H9 (cell line): ENCODE measurements around the gene SERPINA3. TPM values are rescaled to one million over a fixed set of nuclear protein-coding genes. Genes with fewer than 3 reads are reported as not detected.

Experiments
- DNase-seq: peaks from one replicate; pipeline ENCODE4 v3.0.0-alpha.2; 2017
- H2AFZ ChIP-seq: one replicate; pipeline ENCODE4 v1.6.1; 2013; ENCODE audit warnings: mild to moderate bottlenecking, low read length, control low read depth, moderate library complexity
- H2AK5ac ChIP-seq: 2 replicates; pipeline ENCODE4 v1.6.1; 2013; ENCODE audit warnings: low read length, control low read depth, mixed read lengths; ENCODE audit not compliant: insufficient read length
- H2BK120ac ChIP-seq: one replicate; pipeline ENCODE4 v1.6.1; 2013; ENCODE audit warnings: low read depth, mild to moderate bottlenecking, low read length, control low read depth, inconsistent platforms; ENCODE audit not compliant: poor library complexity, severe bottlenecking
- H2BK12ac ChIP-seq: 2 replicates; pipeline ENCODE4 v1.6.1; 2013; ENCODE audit warnings: low read length, control low read depth, mixed read lengths, low read depth; ENCODE audit not compliant: insufficient read length
- H2BK15ac ChIP-seq: 2 replicates; pipeline ENCODE4 v1.6.1; 2013; ENCODE audit warnings: low read depth, low read length, control low read depth
- H2BK20ac ChIP-seq: one replicate; pipeline ENCODE4 v1.6.1; 2013; ENCODE audit warnings: low read depth, mild to moderate bottlenecking, low read length, control low read depth, inconsistent platforms; ENCODE audit not compliant: poor library complexity, severe bottlenecking
- H2BK5ac ChIP-seq: 2 replicates; pipeline ENCODE4 v1.6.1; 2013; ENCODE audit warnings: low read length, control low read depth, mixed read lengths; ENCODE audit not compliant: insufficient read length
- H3K14ac ChIP-seq: 2 replicates; pipeline ENCODE4 v1.6.1; 2013; ENCODE audit warnings: low read length, control low read depth; ENCODE audit not compliant: insufficient read depth
- H3K18ac ChIP-seq: 2 replicates; pipeline ENCODE4 v1.6.1; 2013; ENCODE audit warnings: low read depth, mild to moderate bottlenecking, mixed read lengths, low read length, control low read depth; ENCODE audit not compliant: insufficient read length
- H3K23ac ChIP-seq: 2 replicates; pipeline ENCODE4 v1.6.1; 2013; ENCODE audit warnings: low read length, control low read depth, mixed read lengths, low read depth; ENCODE audit not compliant: insufficient read length
- H3K23me2 ChIP-seq: 2 replicates; pipeline ENCODE4 v1.6.1; 2013; ENCODE audit warnings: low read depth, mild to moderate bottlenecking, mixed read lengths, low read length, control low read depth; ENCODE audit not compliant: insufficient read length, poor library complexity, severe bottlenecking
- H3K27ac ChIP-seq: 2 replicates; pipeline ENCODE4 v1.5.1; 2013; ENCODE audit warnings: low read length, control low read depth, mixed read lengths, low read depth; ENCODE audit not compliant: insufficient read length
- H3K27me3 ChIP-seq: 2 replicates; pipeline ENCODE4 v1.6.1; 2013; ENCODE audit warnings: low read length, control low read depth, inconsistent platforms; ENCODE audit not compliant: insufficient read depth
- H3K4ac ChIP-seq: 2 replicates; pipeline ENCODE4 v1.6.1; 2013; ENCODE audit warnings: low read depth, mild to moderate bottlenecking, control low read depth, inconsistent platforms, low read length, moderate library complexity
- H3K4me1 ChIP-seq: 2 replicates; pipeline ENCODE4 v1.6.1; 2013; ENCODE audit warnings: low read length, control low read depth, inconsistent platforms; ENCODE audit not compliant: insufficient read depth
- H3K4me2 ChIP-seq: 2 replicates; pipeline ENCODE4 v1.6.1; 2013; ENCODE audit warnings: low read length, control low read depth, mixed read lengths; ENCODE audit not compliant: insufficient read length, insufficient read depth
- H3K56ac ChIP-seq: 2 replicates; pipeline ENCODE4 v1.6.1; 2013; ENCODE audit warnings: low read depth, mild to moderate bottlenecking, mixed read lengths, low read length, control low read depth; ENCODE audit not compliant: insufficient read length
- H3K79me1 ChIP-seq: 2 replicates; pipeline ENCODE4 v1.6.1; 2013; ENCODE audit warnings: low read depth, mild to moderate bottlenecking, moderate library complexity, low read length, control low read depth, inconsistent platforms; ENCODE audit not compliant: insufficient read depth, poor library complexity, severe bottlenecking
- H3K79me2 ChIP-seq: 2 replicates; pipeline ENCODE4 v1.6.1; 2013; ENCODE audit warnings: low read length, control low read depth, inconsistent platforms; ENCODE audit not compliant: insufficient read depth
- H3K9ac ChIP-seq: 2 replicates; pipeline ENCODE4 v1.6.1; 2013; ENCODE audit warnings: low read length, control low read depth, mixed read lengths; ENCODE audit not compliant: insufficient read length; ENCODE audit errors: extremely low read depth
- H3K9me3 ChIP-seq: one replicate; pipeline ENCODE4 v1.6.1; 2013; ENCODE audit warnings: low read depth, low read length, inconsistent platforms; ENCODE audit not compliant: control insufficient read depth
- H3T11ph ChIP-seq: one replicate; pipeline ENCODE4 v1.6.1; 2013; ENCODE audit warnings: mild to moderate bottlenecking, low read length, control low read depth, inconsistent platforms
- H4K20me1 ChIP-seq: one replicate; pipeline ENCODE4 v1.6.1; 2013; ENCODE audit not compliant: control insufficient read depth, insufficient read length, insufficient read depth
- H4K5ac ChIP-seq: 2 replicates; pipeline ENCODE4 v1.6.1; 2013; ENCODE audit warnings: low read depth, mild to moderate bottlenecking, mixed read lengths, low read length, control low read depth; ENCODE audit not compliant: insufficient read length
- H4K8ac ChIP-seq: replicated peaks from 2 replicates; pipeline ENCODE4 v1.6.1; 2013; ENCODE audit warnings: low read length, control low read depth, mixed read lengths, low read depth; ENCODE audit not compliant: insufficient read length
- H4K91ac ChIP-seq: 2 replicates; pipeline ENCODE4 v1.6.1; 2013; ENCODE audit warnings: low read depth, mild to moderate bottlenecking, moderate library complexity, mixed read lengths, low read length, control low read depth; ENCODE audit not compliant: insufficient read length
- H3K27ac Mint-ChIP-seq, 3 experiments: 2 replicates in 2 of 3; 3 replicates in 1 of 3; pipeline ENCODE4 v1.8.0; 2020 to 2021; ENCODE audit warnings: mixed read lengths in 3 of 3, mild to moderate bottlenecking in 1 of 3, moderate library complexity in 1 of 3
- H3K27me3 Mint-ChIP-seq: 2 replicates; pipeline ENCODE4 v1.8.0; 2021; ENCODE audit warnings: low read depth, mild to moderate bottlenecking, moderate library complexity, mixed read lengths
- H3K36me3 Mint-ChIP-seq, 3 experiments: 2 replicates in 2 of 3; 3 replicates in 1 of 3; pipeline ENCODE4 v1.8.0; 2020 to 2021; ENCODE audit warnings: low read depth in 3 of 3, mixed read lengths in 3 of 3; ENCODE audit not compliant: insufficient read depth in 1 of 3
- H3K4me1 Mint-ChIP-seq, 2 experiments: 2 replicates each; pipeline ENCODE4 v1.8.0; 2020; ENCODE audit warnings: mixed read lengths in 2 of 2
- H3K4me3 Mint-ChIP-seq, 2 experiments: 2 replicates in 1 of 2; 3 replicates in 1 of 2; pipeline ENCODE4 v1.8.0; 2020 to 2021; ENCODE audit warnings: mild to moderate bottlenecking in 2 of 2, mixed read lengths in 2 of 2, moderate library complexity in 1 of 2
- H3K9me3 Mint-ChIP-seq, 2 experiments: 2 replicates in 1 of 2; 3 replicates in 1 of 2; pipeline ENCODE4 v1.8.0; 2020; ENCODE audit warnings: mild to moderate bottlenecking in 2 of 2, mixed read lengths in 2 of 2, moderate library complexity in 1 of 2
- WGBS: extraction: QIAGEN DNeasy Blood & Tissue Kit; methylation state at CpG from one replicate; pipeline ENCODE4 v1.1.7; 2013; ENCODE audit warnings: missing lambda C conversion rate, low lambda C conversion rate, mixed read lengths; ENCODE audit not compliant: insufficient read length; ENCODE audit errors: extremely low coverage; 5-methylcytosine and 5-hydroxymethylcytosine counted together
- total RNA-seq: library from RNA; stranded (reverse); gene quantifications from 2 replicates; pipeline ENCODE4 v1.2.1, GENCODE V29; 2021
- TF ChIP-seq, protein P1 (sequence below): fragments of 200-600 bp; sonication (generic); conservative IDR thresholded peaks from 3 replicates; pipeline ENCODE4 v1.8.0; 2021; ENCODE audit warnings: antibody characterized with exemption, mild to moderate bottlenecking

The SERPINA3 gene
- total RNA-seq, 1 experiment from 2014 or later, result not detected

DNA sequence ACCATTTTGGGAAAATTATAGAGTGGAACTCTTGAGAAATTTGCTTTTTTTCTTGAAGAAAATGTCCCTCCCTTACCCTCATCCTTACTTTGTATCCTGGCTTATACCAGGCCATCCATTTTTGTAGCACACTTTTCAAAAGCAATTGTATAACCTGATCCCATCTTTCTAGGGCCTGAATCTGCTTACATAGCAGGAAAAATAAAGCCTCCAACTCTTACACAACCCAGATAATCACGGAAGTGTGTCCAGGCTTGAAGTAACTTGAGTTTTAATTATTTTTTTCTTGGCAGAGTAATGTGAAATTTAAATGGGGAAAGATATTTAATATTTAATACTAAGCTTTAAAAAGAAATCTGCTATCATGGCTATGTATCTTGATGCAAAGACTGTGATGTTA lies 23.0 kb downstream of the SERPINA3 start:
- H4K91ac ChIP-seq, result no peak overlapping the region
- Mint-ChIP-seq H3K9me3 (no peaks in the 10 kb centered on the region; a peak in 1 of 5 replicates), H3K27ac (no peak overlapping the region), H3K4me1 (peaks cover 3% of the 10 kb centered on the region in 2 experiments; a peak in 1 of 4 replicates), H3K4me3 (no peak overlapping the region), H3K36me3 (no peaks in the 10 kb centered on the region), H3K27me3 (peaks cover 18% of the 10 kb centered on the region)
- H4K20me1 ChIP-seq, result no peaks in the 10 kb centered on the region
- TF ChIP-seq, protein P1, sequence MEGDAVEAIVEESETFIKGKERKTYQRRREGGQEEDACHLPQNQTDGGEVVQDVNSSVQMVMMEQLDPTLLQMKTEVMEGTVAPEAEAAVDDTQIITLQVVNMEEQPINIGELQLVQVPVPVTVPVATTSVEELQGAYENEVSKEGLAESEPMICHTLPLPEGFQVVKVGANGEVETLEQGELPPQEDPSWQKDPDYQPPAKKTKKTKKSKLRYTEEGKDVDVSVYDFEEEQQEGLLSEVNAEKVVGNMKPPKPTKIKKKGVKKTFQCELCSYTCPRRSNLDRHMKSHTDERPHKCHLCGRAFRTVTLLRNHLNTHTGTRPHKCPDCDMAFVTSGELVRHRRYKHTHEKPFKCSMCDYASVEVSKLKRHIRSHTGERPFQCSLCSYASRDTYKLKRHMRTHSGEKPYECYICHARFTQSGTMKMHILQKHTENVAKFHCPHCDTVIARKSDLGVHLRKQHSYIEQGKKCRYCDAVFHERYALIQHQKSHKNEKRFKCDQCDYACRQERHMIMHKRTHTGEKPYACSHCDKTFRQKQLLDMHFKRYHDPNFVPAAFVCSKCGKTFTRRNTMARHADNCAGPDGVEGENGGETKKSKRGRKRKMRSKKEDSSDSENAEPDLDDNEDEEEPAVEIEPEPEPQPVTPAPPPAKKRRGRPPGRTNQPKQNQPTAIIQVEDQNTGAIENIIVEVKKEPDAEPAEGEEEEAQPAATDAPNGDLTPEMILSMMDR, result no peak
- H2BK120ac ChIP-seq, result no peak overlapping the region
- H2AFZ ChIP-seq, result no peak overlapping the region
- no peaks in the 10 kb centered on the region for H3K27me3 ChIP-seq
- no peaks in the 10 kb centered on the region for H3K9me3 ChIP-seq
- no peak overlapping the region for H4K5ac ChIP-seq
- no peak overlapping the region for H2BK12ac ChIP-seq
- H3K23ac ChIP-seq, result no peak overlapping the region
- H4K8ac ChIP-seq, result no peak overlapping the region
- H3K79me2 ChIP-seq, result no peaks in the 10 kb centered on the region
- DNase-seq, result no peak
- H3T11ph ChIP-seq, result no peak overlapping the region
- no CpG with 5 or more reads among the region's 1 CpG for WGBS
- H3K23me2 ChIP-seq, result no peaks in the 10 kb centered on the region
- H2BK15ac ChIP-seq, result no peak overlapping the region
- no peaks in the 10 kb centered on the region for H3K4me1 ChIP-seq
- no peak overlapping the region for H2BK20ac ChIP-seq
- no peak overlapping the region for H3K27ac ChIP-seq
- no peak overlapping the region for H2AK5ac ChIP-seq
- H3K56ac ChIP-seq, result no peak overlapping the region
- H3K14ac ChIP-seq, result no peak overlapping the region
- H3K18ac ChIP-seq, result no peak overlapping the region
- no peak overlapping the region for H3K4me2 ChIP-seq
- no peak overlapping the region for H3K4ac ChIP-seq
- no peaks in the 10 kb centered on the region for H3K79me1 ChIP-seq
- H3K9ac ChIP-seq, result no peak overlapping the region
- no peak overlapping the region for H2BK5ac ChIP-seq
